CD4-positive, alpha-beta T cell treated with Interleukin-2 at 100 ng/mL for 4 hours (primary cell): ENCODE data around the gene SEMA4G.

Experiments
- DNase-seq: peaks from one replicate; pipeline ENCODE4 v3.0.0-alpha.2; 2020; ENCODE audit warnings: low spot score

SEMA4G gene

GRCh38 chr10:100988166-100988565, 18.9 kb downstream of the SEMA4G start:
- no peak for DNase-seq

GRCh38 chr10:100989088-100989487, 19.8 kb downstream of the SEMA4G start:
- DNase-seq = no peak

GRCh38 chr10:100993986-100994708, 24.8 kb downstream of the SEMA4G start:
- DNase-seq = no peak

GRCh38 chr10:100995181-100995580, 25.9 kb downstream of the SEMA4G start:
- DNase-seq = no peak

GRCh38 chr10:100996678-100997359, 27.5 kb downstream of the SEMA4G start:
- peak; percentile 20 for DNase-seq

GRCh38 chr10:100997360-100998182, 28.3 kb downstream of the SEMA4G start:
- peak; percentile 65 for DNase-seq

GRCh38 chr10:100998183-100998990, 29.1 kb downstream of the SEMA4G start:
- peak; percentile 53 for DNase-seq

- DNase-seq = peak; percentile 77
These were observed 29.9 kb downstream of the SEMA4G start for GRCh38 chr10:100998991-100999741.

- no peak for DNase-seq
These were observed 30.4 kb downstream of the SEMA4G start, which contains the start of gene LZTS2 for GRCh38 chr10:100999742-101000126. TSS of gene LZTS2 (plus strand) at chr10:100999808. CDS start at chr10:101002539, 2,731 bp downstream.

GRCh38 chr10:101000127-101000914, 31.0 kb downstream of the SEMA4G start:
- DNase-seq = no peak

GRCh38 chr10:101000915-101001658, 31.8 kb downstream of the SEMA4G start:
- DNase-seq = no peak

- no peak for DNase-seq
These were observed 32.3 kb downstream of the SEMA4G start for GRCh38 chr10:101001659-101002035.

- no peak for DNase-seq
These were observed 33.2 kb downstream of the SEMA4G start for GRCh38 chr10:101002456-101002855.

- no peak for DNase-seq
These were observed 34.4 kb downstream of the SEMA4G start for GRCh38 chr10:101003639-101004206.

GRCh38 chr10:101005361-101005760, 36.1 kb downstream of the SEMA4G start:
- no peak for DNase-seq

- DNase-seq = no peak
These were observed 36.7 kb downstream of the SEMA4G start for GRCh38 chr10:101005869-101006567.

GRCh38 chr10:101006593-101007098, 37.3 kb downstream of the SEMA4G start:
- DNase-seq = no peak

- DNase-seq = no peak
These were observed 37.9 kb downstream of the SEMA4G start for GRCh38 chr10:101007099-101007711.
